Measurements from ENCODE around the gene CD248. TPM values are rescaled to one million over a fixed set of nuclear protein-coding genes. Genes with fewer than 3 reads are reported as not detected.

CD248 gene
- total and polyA plus RNA-seq, 2 donors (not counting 1 experiment from before 2014, with no cell fraction given) = 0.40 to 0.96 TPM

- peak overlapping the region; percentile 74 for H3K4me2 ChIP-seq (replicated peaks; ENCODE audit: low read depth, low read length, poor library complexity, severe bottlenecking)
- H3K79me2 ChIP-seq (ENCODE audit: control insufficient read depth, insufficient read depth, low read length) = no peaks in the 10 kb centered on the region
- peak overlapping the region; percentile 84 for H3K4me3 Mint-ChIP-seq
- peak overlapping the region; percentile 42 for H3K9ac ChIP-seq (ENCODE audit: low read length)
- H3K27me3 Mint-ChIP-seq = no peaks in the 10 kb centered on the region
- TF ChIP-seq CTCF (IDR thresholded peaks at IDR 0.05) (no peak), EZH2 (IDR thresholded peaks at IDR 0.05; ENCODE audit: borderline replicate concordance, insufficient read depth, low read depth, low read length, poor library complexity, severe bottlenecking) (no peak)
- WGBS (ENCODE audit: insufficient coverage) = 24% methylated on average over 35 of the region's 35 CpGs
- no peak for ATAC-seq (ENCODE audit: low read depth)
- no peaks in the 10 kb centered on the region for H3K9me3 Mint-ChIP-seq (ENCODE audit: insufficient read depth)
- H2AFZ ChIP-seq (ENCODE audit: insufficient read depth, low read depth, low read length, poor library complexity, severe bottlenecking) = peak overlapping the region; percentile 33
- H3K4me3 ChIP-seq (ENCODE audit: control extremely low read depth in 1 of 5, extremely low read depth in 1 of 5, insufficient read depth in 1 of 5, low read depth in 2 of 5, low read length in 4 of 5) = peak overlapping the region in 3 of 5 experiments; percentile 19 to 50 (median 42)
- ChIA-PET POLR2A (interaction anchor here (1.0 to 2.0 kb wide), 2 partner anchors 24 to 359 kb away, joined by 4 to 6 read pairs; no protein-coding TSS in a partner anchor), CTCF (interaction anchor here (0.5 to 3.0 kb wide), 5 partner anchors 9 to 53 kb away, joined by 3 to 24 read pairs (median 5); no protein-coding TSS in a partner anchor)
- H3K4me1 Mint-ChIP-seq = peaks cover 21% of the 10 kb centered on the region
- peaks cover 0 to 9% (median 3%) of the 10 kb centered on the region in 4 experiments for H3K27me3 ChIP-seq (replicated peaks in 1 of 4; ENCODE audit: control extremely low read depth in 1 of 4, control insufficient read depth in 3 of 4, insufficient read depth in 4 of 4, low read length in 3 of 4)
- no peaks in the 10 kb centered on the region for H3K9me3 ChIP-seq (ENCODE audit: control extremely low read depth in 1 of 3, control insufficient read depth in 2 of 3, insufficient read depth in 1 of 3, low read length in 2 of 3)
- H3K27ac ChIP-seq (ENCODE audit: low read length in 2 of 2) = no peak overlapping the region
- H4K20me1 ChIP-seq (ENCODE audit: control insufficient read depth, insufficient read depth, low read length, poor library complexity, severe bottlenecking) = peaks cover 13% of the 10 kb centered on the region
- H3K27ac Mint-ChIP-seq = no peak overlapping the region
- peaks cover 0 to 33% of the 10 kb centered on the region in 2 experiments for H3K36me3 ChIP-seq (replicated peaks in 1 of 2; ENCODE audit: control extremely low read depth in 1 of 2, control insufficient read depth in 1 of 2, extremely low read depth in 1 of 2, insufficient read depth in 2 of 2, low read length in 1 of 2)
- peak; percentile 38 for DNase-seq
- intact Hi-C loops (cut with micrococcal nuclease) = no loop called here
- H3K4me1 ChIP-seq (ENCODE audit: control insufficient read depth in 2 of 2, insufficient read depth in 2 of 2, low read length in 2 of 2) = peaks cover 15 to 25% of the 10 kb centered on the region in 2 donors
Observed at GRCh38 chr11:66335531-66336233, 18.8 kb upstream of the CD248 start.
